K562 (cell line): ENCODE data around the gene RETREG2. TPM values are rescaled to one million over a fixed set of nuclear protein-coding genes. Genes with fewer than 3 reads are reported as not detected.

Source experiments
- L3MBTL2 ChIP-seq: fragments of 450-650 bp; IDR thresholded peaks from 2 replicates; pipeline ENCODE4 v1.6.1; 2016; ENCODE audit warnings: mild to moderate bottlenecking, moderate library complexity
- LARP7 ChIP-seq: fragments of 450-650 bp; IDR thresholded peaks from 2 replicates; pipeline ENCODE4 v1.6.1; 2016
- MIER1 ChIP-seq: fragments of 450-650 bp; IDR thresholded peaks from 2 replicates; pipeline ENCODE4 v1.6.1; 2016; ENCODE audit warnings: antibody characterized with exemption, mild to moderate bottlenecking, low read depth
- PML ChIP-seq: IDR thresholded peaks from 2 replicates; pipeline ENCODE4 v1.6.1; 2012; ENCODE audit warnings: low read length, inconsistent platforms
- RBBP5 ChIP-seq: fragments of 200-600 bp; sonication (generic); IDR thresholded peaks from 2 replicates; pipeline ENCODE4 v1.6.1; 2012; ENCODE audit warnings: borderline replicate concordance, mild to moderate bottlenecking, low read length, control low read depth, inconsistent platforms; ENCODE audit not compliant: insufficient read depth, poor library complexity, severe bottlenecking
- RCOR1 ChIP-seq, 2 experiments: IDR thresholded peaks; 2 replicates each; pipeline ENCODE4 v1.6.1; 2012; ENCODE audit warnings: low read depth in 2 of 2, low read length in 2 of 2, borderline replicate concordance in 1 of 2, improper control_type of control experiment in 1 of 2
- TFAM ChIP-seq: fragments of 250-450 bp; sonication (Bioruptor Pico); conservative IDR thresholded peaks from 2 replicates; pipeline ENCODE4 v1.5.0; 2021; ENCODE audit warnings: mild to moderate bottlenecking, moderate library complexity
- XRCC5 ChIP-seq: fragments of 200-400 bp; formaldehyde crosslinking; IDR thresholded peaks from 2 replicates; pipeline ENCODE4 v1.6.1; 2017; ENCODE audit warnings: low read depth, mild to moderate bottlenecking, low read length
- ZNF134 ChIP-seq: fragments of 250-450 bp; sonication (Bioruptor Pico); conservative IDR thresholded peaks from 2 replicates; pipeline ENCODE4 v1.4.0; 2020
- ZNF830 ChIP-seq: fragments of 250-450 bp; sonication (Bioruptor Pico); IDR thresholded peaks from 2 replicates; pipeline ENCODE4 v1.5.0; 2021; ENCODE audit warnings: mild to moderate bottlenecking
- polyA plus RNA-seq, 8 experiments: library from polyadenylated mRNA; depleted of rRNA in 4 of 8; stranded (reverse) in 5 of 8; unstranded in 3 of 8; fragments of >200 nt; fragmentation: Nextera tagmentation in 2 of 8; fragmentation: Illumina TruSeq in 1 of 8; extraction: Ambion mirVana in 2 of 8; extraction: Trizol in 1 of 8; gene quantifications; 2 replicates each; pipeline versions ENCODE4 v1.2.1 to v1.2.3, GENCODE V29; 2011 to 2014; ENCODE audit warnings: inconsistent platforms in 1 of 8, missing spikeins in 1 of 8
- total RNA-seq, 7 experiments: library from RNA; depleted of rRNA in 6 of 7; stranded (reverse); fragments of >200 nt in 6 of 7; fragmentation: Illumina TruSeq in 2 of 7; extraction: Trizol in 2 of 7; gene quantifications; 2 replicates each; pipeline versions ENCODE4 v1.2.1 to v1.2.3, GENCODE V29; 2011 to 2021; ENCODE audit warnings: low replicate concordance in 1 of 7
- TF ChIP-seq, protein P1 (sequence below): fragments of 450-650 bp; conservative IDR thresholded peaks from 2 replicates; pipeline ENCODE4 v1.6.1; 2016; ENCODE audit warnings: missing genetic modification characterization, low read depth, mild to moderate bottlenecking, missing compliant biosample characterization, moderate library complexity
- TF ChIP-seq, protein P2 (sequence below): fragments of 250-450 bp; sonication (Bioruptor Pico); IDR thresholded peaks from 2 replicates; pipeline ENCODE4 v1.4.0; 2020
- TF ChIP-seq, protein P3 (sequence below): sonication (generic); formaldehyde crosslinking; IDR thresholded peaks from 2 replicates; pipeline ENCODE4 v1.8.0; 2022; ENCODE audit warnings: mild to moderate bottlenecking, missing genetic modification reagents
- TF ChIP-seq, protein P4 (sequence below): sonication (generic); formaldehyde crosslinking; IDR thresholded peaks from 2 replicates; pipeline ENCODE4 v1.9.0; 2022; ENCODE audit warnings: mild to moderate bottlenecking, missing genetic modification reagents
- TF ChIP-seq, protein P5 (sequence below), 2 experiments: fragments of 450-650 bp in 1 of 2; sonication (generic) in 1 of 2; formaldehyde crosslinking in 1 of 2; IDR thresholded peaks in 1 of 2; conservative IDR thresholded peaks in 1 of 2; 2 replicates each; pipeline versions ENCODE4 v1.6.1 to v1.8.1; 2016 to 2023; ENCODE audit warnings: mild to moderate bottlenecking in 2 of 2, moderate library complexity in 2 of 2, inconsistent platforms in 1 of 2, missing genetic modification reagents in 1 of 2
- TF ChIP-seq, protein P6 (sequence below): fragments of 450-650 bp; conservative IDR thresholded peaks from 2 replicates; pipeline ENCODE4 v1.6.1; 2016; ENCODE audit warnings: missing genetic modification characterization, low read depth, mild to moderate bottlenecking, control low read depth, missing compliant biosample characterization

RETREG2 gene
- total and polyA plus RNA-seq, 9 of the 15 experiments (the other 6 are each of a cell fraction or from before 2014, with no cell fraction given) = 4.9 to 40.1 (median 19.2) TPM

DNA sequence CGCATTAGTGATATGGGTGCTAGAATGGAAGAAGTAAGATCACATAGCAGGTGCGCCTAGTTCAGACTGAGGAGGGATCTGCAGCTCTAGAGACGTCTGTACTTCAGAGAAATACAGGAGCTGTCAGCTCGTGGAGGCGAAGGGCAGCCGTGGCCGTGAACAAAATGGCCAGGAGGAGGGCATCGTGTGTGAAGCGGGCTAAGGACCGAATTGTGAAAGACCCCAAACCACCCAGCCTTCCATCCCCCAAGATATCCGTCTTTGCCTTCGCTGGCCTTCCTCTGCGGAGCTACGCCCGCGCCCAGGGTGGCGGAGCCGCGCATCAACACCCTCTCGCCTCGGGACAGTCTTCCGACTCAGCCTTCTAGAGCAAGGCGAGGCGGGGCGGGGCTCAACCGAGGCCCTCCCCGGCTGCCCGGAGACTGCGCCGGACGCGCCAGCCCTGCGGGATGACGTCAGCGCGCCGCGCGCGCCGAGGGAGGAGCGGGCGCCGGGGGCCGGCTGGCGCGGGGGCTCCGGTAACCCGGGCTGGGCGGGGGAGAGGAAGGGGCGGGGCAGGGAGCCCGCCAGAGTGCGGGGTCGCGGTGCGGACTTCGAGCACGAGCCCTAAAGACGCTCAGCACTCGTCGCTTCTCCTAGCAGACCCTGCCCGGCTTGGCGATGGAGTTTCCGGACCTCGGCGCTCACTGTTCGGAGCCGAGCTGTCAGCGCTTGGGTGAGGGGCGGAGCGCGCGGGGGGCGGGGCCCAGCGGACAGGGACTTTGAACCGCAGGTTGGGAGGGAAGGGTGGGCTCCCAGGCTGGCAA, 28.5 kb downstream of the RETREG2 start, which contains the start of gene ZFAND2B (continued):
- TF ChIP-seq, protein P1, sequence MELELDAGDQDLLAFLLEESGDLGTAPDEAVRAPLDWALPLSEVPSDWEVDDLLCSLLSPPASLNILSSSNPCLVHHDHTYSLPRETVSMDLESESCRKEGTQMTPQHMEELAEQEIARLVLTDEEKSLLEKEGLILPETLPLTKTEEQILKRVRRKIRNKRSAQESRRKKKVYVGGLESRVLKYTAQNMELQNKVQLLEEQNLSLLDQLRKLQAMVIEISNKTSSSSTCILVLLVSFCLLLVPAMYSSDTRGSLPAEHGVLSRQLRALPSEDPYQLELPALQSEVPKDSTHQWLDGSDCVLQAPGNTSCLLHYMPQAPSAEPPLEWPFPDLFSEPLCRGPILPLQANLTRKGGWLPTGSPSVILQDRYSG (tag) = no peak
- TF ChIP-seq, protein P2, sequence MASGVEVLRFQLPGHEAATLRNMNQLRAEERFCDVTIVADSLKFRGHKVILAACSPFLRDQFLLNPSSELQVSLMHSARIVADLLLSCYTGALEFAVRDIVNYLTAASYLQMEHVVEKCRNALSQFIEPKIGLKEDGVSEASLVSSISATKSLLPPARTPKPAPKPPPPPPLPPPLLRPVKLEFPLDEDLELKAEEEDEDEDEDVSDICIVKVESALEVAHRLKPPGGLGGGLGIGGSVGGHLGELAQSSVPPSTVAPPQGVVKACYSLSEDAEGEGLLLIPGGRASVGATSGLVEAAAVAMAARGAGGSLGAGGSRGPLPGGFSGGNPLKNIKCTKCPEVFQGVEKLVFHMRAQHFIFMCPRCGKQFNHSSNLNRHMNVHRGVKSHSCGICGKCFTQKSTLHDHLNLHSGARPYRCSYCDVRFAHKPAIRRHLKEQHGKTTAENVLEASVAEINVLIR (CRISPR knock-in tag) = peak; percentile 65
- TF ChIP-seq, protein P3, sequence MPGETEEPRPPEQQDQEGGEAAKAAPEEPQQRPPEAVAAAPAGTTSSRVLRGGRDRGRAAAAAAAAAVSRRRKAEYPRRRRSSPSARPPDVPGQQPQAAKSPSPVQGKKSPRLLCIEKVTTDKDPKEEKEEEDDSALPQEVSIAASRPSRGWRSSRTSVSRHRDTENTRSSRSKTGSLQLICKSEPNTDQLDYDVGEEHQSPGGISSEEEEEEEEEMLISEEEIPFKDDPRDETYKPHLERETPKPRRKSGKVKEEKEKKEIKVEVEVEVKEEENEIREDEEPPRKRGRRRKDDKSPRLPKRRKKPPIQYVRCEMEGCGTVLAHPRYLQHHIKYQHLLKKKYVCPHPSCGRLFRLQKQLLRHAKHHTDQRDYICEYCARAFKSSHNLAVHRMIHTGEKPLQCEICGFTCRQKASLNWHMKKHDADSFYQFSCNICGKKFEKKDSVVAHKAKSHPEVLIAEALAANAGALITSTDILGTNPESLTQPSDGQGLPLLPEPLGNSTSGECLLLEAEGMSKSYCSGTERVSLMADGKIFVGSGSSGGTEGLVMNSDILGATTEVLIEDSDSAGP (CRISPR knock-in tag) = no peak
- 0 out of 4 replicates have a peak, but pooled peaks of 1 of the 2 experiments have one; percentile 3 for TF ChIP-seq RCOR1 (IDR thresholded peaks at IDR 0.05; ENCODE audit: borderline replicate concordance in 1 of 2, low read depth in 2 of 2, low read length in 2 of 2)
- TF ChIP-seq L3MBTL2 = peak; percentile 74
- TF ChIP-seq, protein P4, sequence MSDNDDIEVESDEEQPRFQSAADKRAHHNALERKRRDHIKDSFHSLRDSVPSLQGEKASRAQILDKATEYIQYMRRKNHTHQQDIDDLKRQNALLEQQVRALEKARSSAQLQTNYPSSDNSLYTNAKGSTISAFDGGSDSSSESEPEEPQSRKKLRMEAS (CRISPR knock-in tag) = 0 out of 2 replicates have a peak, but pooled peaks have one; percentile 46
- TF ChIP-seq, protein P5, sequence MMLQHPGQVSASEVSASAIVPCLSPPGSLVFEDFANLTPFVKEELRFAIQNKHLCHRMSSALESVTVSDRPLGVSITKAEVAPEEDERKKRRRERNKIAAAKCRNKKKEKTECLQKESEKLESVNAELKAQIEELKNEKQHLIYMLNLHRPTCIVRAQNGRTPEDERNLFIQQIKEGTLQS (IDR thresholded peaks at IDR 0.05) = peak; percentile 76
- TF ChIP-seq, protein P5 (CRISPR knock-in tag; conservative IDR thresholded peaks at IDR 0.05) = no peak
- TF ChIP-seq LARP7 = no peak
- TF ChIP-seq PML = peak; percentile 68; the same call in 1 of the 2 replicates
- no peak for TF ChIP-seq ZNF830
- TF ChIP-seq, protein P6, sequence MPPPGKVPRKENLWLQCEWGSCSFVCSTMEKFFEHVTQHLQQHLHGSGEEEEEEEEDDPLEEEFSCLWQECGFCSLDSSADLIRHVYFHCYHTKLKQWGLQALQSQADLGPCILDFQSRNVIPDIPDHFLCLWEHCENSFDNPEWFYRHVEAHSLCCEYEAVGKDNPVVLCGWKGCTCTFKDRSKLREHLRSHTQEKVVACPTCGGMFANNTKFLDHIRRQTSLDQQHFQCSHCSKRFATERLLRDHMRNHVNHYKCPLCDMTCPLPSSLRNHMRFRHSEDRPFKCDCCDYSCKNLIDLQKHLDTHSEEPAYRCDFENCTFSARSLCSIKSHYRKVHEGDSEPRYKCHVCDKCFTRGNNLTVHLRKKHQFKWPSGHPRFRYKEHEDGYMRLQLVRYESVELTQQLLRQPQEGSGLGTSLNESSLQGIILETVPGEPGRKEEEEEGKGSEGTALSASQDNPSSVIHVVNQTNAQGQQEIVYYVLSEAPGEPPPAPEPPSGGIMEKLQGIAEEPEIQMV = no peak
- TF ChIP-seq ZNF134 (CRISPR knock-in tag) = no peak
- TF ChIP-seq RBBP5 = peak; percentile 52
- TF ChIP-seq MIER1 = no peak
- no peak for TF ChIP-seq TFAM (CRISPR knock-in tag)
- TF ChIP-seq XRCC5 = no peak
